Measurements from ENCODE around the gene ZC3H18.

ZC3H18 gene

GRCh38 chr16:88629835-88630234 is 59.6 kb downstream of the ZC3H18 start:
- Histone ChIP-seq H3F3A (ENCODE audit: control insufficient read depth, insufficient read depth) (0 out of 2 replicates have a peak, but pooled peaks cover 7% of the 10 kb centered on the region), H3K27me3 (ENCODE audit: control insufficient read depth, low read length) (no peaks in the 10 kb centered on the region), H3K9me2 (replicated peaks; ENCODE audit: control insufficient read depth, low read length) (no peaks in the 10 kb centered on the region), H3K4me2 (ENCODE audit: low read length) (no peak overlapping the region), H3K79me2 (ENCODE audit: control insufficient read depth, low read length) (no peaks in the 10 kb centered on the region), H4K20me1 (ENCODE audit: control insufficient read depth, insufficient read depth, low read depth, low read length) (no peaks in the 10 kb centered on the region; the same call in 1 of the 2 replicates), H3K27ac (ENCODE audit: low read depth, low read length) (no peak overlapping the region), H3K9me3 (ENCODE audit: control insufficient read depth, insufficient read depth, low read length) (no peaks in the 10 kb centered on the region), H3K4me3 (ENCODE audit: low read length) (no peak overlapping the region), H3K4me1 (ENCODE audit: control insufficient read depth, low read length) (peaks cover 27% of the 10 kb centered on the region), H3K36me3 (ENCODE audit: control insufficient read depth, low read length) (peaks cover 68% of the 10 kb centered on the region)
- TF ChIP-seq EZH2phosphoT487 (IDR thresholded peaks at IDR 0.05; ENCODE audit: borderline replicate concordance, low read length) (no peak), CTCF (IDR thresholded peaks at IDR 0.05; ENCODE audit: low read depth, low read length, poor library complexity, severe bottlenecking) (no peak)

- Histone ChIP-seq H3K9me3 (ENCODE audit: control insufficient read depth, insufficient read depth, low read length) (no peaks in the 10 kb centered on the region), H4K20me1 (ENCODE audit: control insufficient read depth, insufficient read depth, low read depth, low read length) (no peaks in the 10 kb centered on the region; the same call in 1 of the 2 replicates), H3K79me2 (ENCODE audit: control insufficient read depth, low read length) (no peaks in the 10 kb centered on the region), H3K27ac (ENCODE audit: low read depth, low read length) (no peak overlapping the region), H3F3A (ENCODE audit: control insufficient read depth, insufficient read depth) (0 out of 2 replicates have a peak, but pooled peaks cover 7% of the 10 kb centered on the region), H3K36me3 (ENCODE audit: control insufficient read depth, low read length) (peaks cover 62% of the 10 kb centered on the region), H3K4me3 (ENCODE audit: low read length) (no peak overlapping the region), H3K4me2 (ENCODE audit: low read length) (no peak overlapping the region), H3K4me1 (ENCODE audit: control insufficient read depth, low read length) (peaks cover 33% of the 10 kb centered on the region), H3K9me2 (replicated peaks; ENCODE audit: control insufficient read depth, low read length) (no peaks in the 10 kb centered on the region), H3K27me3 (ENCODE audit: control insufficient read depth, low read length) (no peaks in the 10 kb centered on the region)
- TF ChIP-seq CTCF (IDR thresholded peaks at IDR 0.05; ENCODE audit: low read depth, low read length, poor library complexity, severe bottlenecking) (no peak), EZH2phosphoT487 (IDR thresholded peaks at IDR 0.05; ENCODE audit: borderline replicate concordance, low read length) (no peak)
Measured at GRCh38 chr16:88630433-88630832, 60.2 kb downstream of the ZC3H18 start.

GRCh38 chr16:88630941-88631340 is 60.7 kb downstream of the ZC3H18 start:
- H3K9me2 ChIP-seq (replicated peaks; ENCODE audit: control insufficient read depth, low read length) = no peaks in the 10 kb centered on the region
- 0 out of 2 replicates have a peak, but pooled peaks cover 7% of the 10 kb centered on the region for H3F3A ChIP-seq (ENCODE audit: control insufficient read depth, insufficient read depth)
- no peak overlapping the region for H3K4me3 ChIP-seq (ENCODE audit: low read length)
- no peaks in the 10 kb centered on the region for H3K27me3 ChIP-seq (ENCODE audit: control insufficient read depth, low read length)
- H3K4me2 ChIP-seq (ENCODE audit: low read length) = no peak overlapping the region
- TF ChIP-seq CTCF (IDR thresholded peaks at IDR 0.05; ENCODE audit: low read depth, low read length, poor library complexity, severe bottlenecking) (no peak), EZH2phosphoT487 (IDR thresholded peaks at IDR 0.05; ENCODE audit: borderline replicate concordance, low read length) (no peak)
- H3K4me1 ChIP-seq (ENCODE audit: control insufficient read depth, low read length) = peaks cover 38% of the 10 kb centered on the region
- H3K36me3 ChIP-seq (ENCODE audit: control insufficient read depth, low read length) = peaks cover 60% of the 10 kb centered on the region
- H4K20me1 ChIP-seq (ENCODE audit: control insufficient read depth, insufficient read depth, low read depth, low read length) = no peaks in the 10 kb centered on the region; the same call in 1 of the 2 replicates
- H3K9me3 ChIP-seq (ENCODE audit: control insufficient read depth, insufficient read depth, low read length) = no peaks in the 10 kb centered on the region
- no peak overlapping the region for H3K27ac ChIP-seq (ENCODE audit: low read depth, low read length)
- no peaks in the 10 kb centered on the region for H3K79me2 ChIP-seq (ENCODE audit: control insufficient read depth, low read length)
